GM18520 (cell line): Measurements from ENCODE around the gene ENPP6.
"Not testable (repeated sequence)": the region's sequence is repeated elsewhere in the genome, so short reads cannot be mapped to it uniquely, and the experiment has no call there.

Source experiments
- ATAC-seq: cut with Tn5 transposase; IDR thresholded peaks from one replicate; pipeline ENCODE4 v1.9.1; 2021; ENCODE audit not compliant: unreplicated experiment

The ENPP6 gene

GRCh38 chr4:184150102-184150839 lies 67.4 kb downstream of the ENPP6 start:
- no peak for ATAC-seq

GRCh38 chr4:184148738-184149637 lies 68.7 kb downstream of the ENPP6 start:
- no peak for ATAC-seq

GRCh38 chr4:184147858-184148737 lies 69.6 kb downstream of the ENPP6 start:
- ATAC-seq = no peak

GRCh38 chr4:184146951-184147350 lies 70.7 kb downstream of the ENPP6 start:
- no peak for ATAC-seq

GRCh38 chr4:184145596-184145995 lies 72.1 kb downstream of the ENPP6 start:
- no peak for ATAC-seq

- ATAC-seq = no peak
Measured at GRCh38 chr4:184143770-184144564, 73.7 kb downstream of the ENPP6 start.

GRCh38 chr4:184142121-184143000 lies 75.3 kb downstream of the ENPP6 start:
- ATAC-seq = no peak

- not testable (repeated sequence) for ATAC-seq
Measured at GRCh38 chr4:184140901-184141300, 76.8 kb downstream of the ENPP6 start.

GRCh38 chr4:184136525-184136924 lies 81.1 kb downstream of the ENPP6 start:
- no peak for ATAC-seq

GRCh38 chr4:184126800-184127199 lies 90.9 kb downstream of the ENPP6 start:
- ATAC-seq = no peak

GRCh38 chr4:184122631-184123408 lies 94.9 kb downstream of the ENPP6 start:
- ATAC-seq = no peak

GRCh38 chr4:184120549-184121127 lies 97.0 kb downstream of the ENPP6 start:
- ATAC-seq = no peak

- no peak for ATAC-seq
Measured at GRCh38 chr4:184117662-184118199, 99.9 kb downstream of the ENPP6 start.

GRCh38 chr4:184115399-184115798 lies 102.3 kb downstream of the ENPP6 start:
- no peak for ATAC-seq

- no peak for ATAC-seq
Measured at GRCh38 chr4:184114431-184114830, 103.2 kb downstream of the ENPP6 start.

- ATAC-seq = no peak
Measured at GRCh38 chr4:184112006-184112550, 105.6 kb downstream of the ENPP6 start.

GRCh38 chr4:184111233-184111832 lies 106.3 kb downstream of the ENPP6 start:
- ATAC-seq = no peak
